Loucy (cell line): ENCODE results near the gene NCKAP5.

Experiments used
- EZH2phosphoT487 ChIP-seq: fragments of 200-600 bp; IDR thresholded peaks from 2 replicates; pipeline ENCODE4 v1.6.1; 2018; ENCODE audit warnings: antibody characterized with exemption, mild to moderate bottlenecking, moderate library complexity, borderline replicate concordance
- TF ChIP-seq, protein P1 (sequence below): fragments of 200-600 bp; sonication (generic); conservative IDR thresholded peaks from 2 replicates; pipeline ENCODE4 v1.5.1; 2014; ENCODE audit warnings: mild to moderate bottlenecking, antibody characterized with exemption, low read length

- TF ChIP-seq, protein P1, sequence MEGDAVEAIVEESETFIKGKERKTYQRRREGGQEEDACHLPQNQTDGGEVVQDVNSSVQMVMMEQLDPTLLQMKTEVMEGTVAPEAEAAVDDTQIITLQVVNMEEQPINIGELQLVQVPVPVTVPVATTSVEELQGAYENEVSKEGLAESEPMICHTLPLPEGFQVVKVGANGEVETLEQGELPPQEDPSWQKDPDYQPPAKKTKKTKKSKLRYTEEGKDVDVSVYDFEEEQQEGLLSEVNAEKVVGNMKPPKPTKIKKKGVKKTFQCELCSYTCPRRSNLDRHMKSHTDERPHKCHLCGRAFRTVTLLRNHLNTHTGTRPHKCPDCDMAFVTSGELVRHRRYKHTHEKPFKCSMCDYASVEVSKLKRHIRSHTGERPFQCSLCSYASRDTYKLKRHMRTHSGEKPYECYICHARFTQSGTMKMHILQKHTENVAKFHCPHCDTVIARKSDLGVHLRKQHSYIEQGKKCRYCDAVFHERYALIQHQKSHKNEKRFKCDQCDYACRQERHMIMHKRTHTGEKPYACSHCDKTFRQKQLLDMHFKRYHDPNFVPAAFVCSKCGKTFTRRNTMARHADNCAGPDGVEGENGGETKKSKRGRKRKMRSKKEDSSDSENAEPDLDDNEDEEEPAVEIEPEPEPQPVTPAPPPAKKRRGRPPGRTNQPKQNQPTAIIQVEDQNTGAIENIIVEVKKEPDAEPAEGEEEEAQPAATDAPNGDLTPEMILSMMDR = no peak
- no peak for TF ChIP-seq EZH2phosphoT487
Measured at GRCh38 chr2:133458280-133458679, 110.0 kb downstream of the NCKAP5 start.
